SK-N-MC (cell line): Measurements from ENCODE around the gene CYP1A2.
A peak's percentile ranks its signal among the peaks of the same experiment; 100 is the strongest.

Source experiments
- DNase-seq: peaks from one replicate; pipeline ENCODE4 v3.0.0-alpha.2; 2011; ENCODE audit warnings: low read depth, low spot score
- H3K27ac ChIP-seq: fragments of 200-600 bp; sonication (generic); 2 replicates; pipeline ENCODE4 v1.5.1; 2016; ENCODE audit warnings: mixed run types
- H3K36me3 ChIP-seq: fragments of 200-600 bp; sonication (generic); 2 replicates; pipeline ENCODE4 v1.6.1; 2017; ENCODE audit warnings: antibody characterized with exemption, low read length, mixed read lengths; ENCODE audit not compliant: insufficient read depth
- H3K4me3 ChIP-seq: fragments of 200-600 bp; sonication (generic); 2 replicates; pipeline ENCODE4 v1.5.1; 2016
- H3K9ac ChIP-seq: fragments of 200-600 bp; sonication (generic); 2 replicates; pipeline ENCODE4 v1.8.0; 2017; ENCODE audit warnings: mixed run types, mixed read lengths; ENCODE audit not compliant: insufficient read length
- H3K9me3 ChIP-seq: fragments of 200-600 bp; sonication (generic); 2 replicates; pipeline ENCODE4 v1.6.1; 2017; ENCODE audit warnings: low read depth, mild to moderate bottlenecking, antibody characterized with exemption, low read length, moderate library complexity, mixed read lengths
- EZH2 ChIP-seq: fragments of 200-600 bp; sonication (generic); IDR thresholded peaks from one replicate; pipeline ENCODE4 v1.6.1; 2017; ENCODE audit warnings: antibody characterized with exemption
- FOXP2 ChIP-seq: optimal IDR thresholded peaks from 2 replicates; pipeline ENCODE3; 2011; ENCODE audit warnings: mild to moderate bottlenecking, moderate library complexity; ENCODE audit not compliant: insufficient read depth; ENCODE audit errors: extremely low read length, control extremely low read depth
- POLR2AphosphoS5 ChIP-seq: IDR thresholded peaks from 2 replicates; pipeline ENCODE4 v1.6.1; 2012; ENCODE audit warnings: mild to moderate bottlenecking, low read depth, low read length, borderline replicate concordance

The CYP1A2 gene

GRCh38 chr15:74752011-74752410 lies 3.4 kb downstream of the CYP1A2 start:
- no peak overlapping the region for H3K9ac ChIP-seq
- H3K36me3 ChIP-seq, result no peaks in the 10 kb centered on the region
- H3K9me3 ChIP-seq, result no peaks in the 10 kb centered on the region
- DNase-seq, result no peak
- H3K4me3 ChIP-seq, result no peak overlapping the region
- no peak overlapping the region for H3K27ac ChIP-seq
- TF ChIP-seq EZH2 (no peak), POLR2AphosphoS5 (no peak), FOXP2 (no peak)

GRCh38 chr15:74752531-74752930 lies 3.9 kb downstream of the CYP1A2 start:
- H3K9ac ChIP-seq, result no peak overlapping the region
- TF ChIP-seq POLR2AphosphoS5 (no peak), EZH2 (no peak), FOXP2 (no peak)
- DNase-seq, result no peak

DNA sequence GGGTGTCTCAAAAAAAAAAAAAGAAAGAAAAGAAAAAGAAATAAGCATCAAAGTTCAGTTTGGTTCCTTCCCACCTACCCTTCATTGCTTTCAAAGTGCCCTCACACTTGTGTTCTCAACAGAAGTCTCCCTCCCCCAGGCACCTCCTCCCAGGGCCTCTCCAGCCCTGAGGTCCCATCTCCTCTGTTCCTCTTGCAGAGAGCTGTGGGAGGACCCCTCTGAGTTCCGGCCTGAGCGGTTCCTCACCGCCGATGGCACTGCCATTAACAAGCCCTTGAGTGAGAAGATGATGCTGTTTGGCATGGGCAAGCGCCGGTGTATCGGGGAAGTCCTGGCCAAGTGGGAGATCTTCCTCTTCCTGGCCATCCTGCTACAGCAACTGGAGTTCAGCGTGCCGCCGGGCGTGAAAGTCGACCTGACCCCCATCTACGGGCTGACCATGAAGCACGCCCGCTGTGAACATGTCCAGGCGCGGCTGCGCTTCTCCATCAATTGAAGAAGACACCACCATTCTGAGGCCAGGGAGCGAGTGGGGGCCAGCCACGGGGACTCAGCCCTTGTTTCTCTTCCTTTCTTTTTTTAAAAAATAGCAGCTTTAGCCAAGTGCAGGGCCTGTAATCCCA lies 6.1 kb downstream of the CYP1A2 start:
- H3K9me3 ChIP-seq, result no peaks in the 10 kb centered on the region
- TF ChIP-seq EZH2, result no peak
- no peak for DNase-seq
- H3K27ac ChIP-seq, result no peak overlapping the region
- no peak overlapping the region for H3K4me3 ChIP-seq
- no peak overlapping the region for H3K9ac ChIP-seq
- no peaks in the 10 kb centered on the region for H3K36me3 ChIP-seq

More at GRCh38 chr15:74752531-74752930, 3.9 kb downstream of the CYP1A2 start:
- Histone ChIP-seq H3K9me3 (no peaks in the 10 kb centered on the region), H3K27ac (no peak overlapping the region), H3K4me3 (no peak overlapping the region), H3K36me3 (no peaks in the 10 kb centered on the region)

DNA sequence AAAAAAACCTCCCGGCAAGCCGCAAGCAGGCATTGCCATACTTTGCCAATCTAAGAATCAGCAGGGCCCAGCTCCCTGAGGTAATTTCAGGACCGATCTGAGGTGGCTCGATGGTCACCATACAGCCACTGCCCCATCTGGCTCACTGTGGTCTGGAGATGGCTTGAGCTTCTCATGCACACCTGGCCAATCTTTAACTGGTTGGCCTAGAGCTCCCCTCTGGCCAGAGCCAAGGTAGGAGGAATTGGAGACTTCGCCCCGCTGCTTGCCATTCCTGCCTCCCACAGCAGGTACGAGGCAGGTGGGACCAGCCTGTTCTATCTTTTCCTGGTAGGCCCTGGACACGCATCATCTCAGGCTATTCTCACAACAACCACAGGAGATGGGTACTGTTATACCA lies 10.1 kb downstream of the CYP1A2 start:
- no peak overlapping the region for H3K27ac ChIP-seq
- no peaks in the 10 kb centered on the region for H3K9me3 ChIP-seq
- no peaks in the 10 kb centered on the region for H3K36me3 ChIP-seq
- no peak overlapping the region for H3K4me3 ChIP-seq
- TF ChIP-seq FOXP2 (no peak), POLR2AphosphoS5 (no peak), EZH2 (no peak)
- H3K9ac ChIP-seq, result no peak overlapping the region
- no peak for DNase-seq

GRCh38 chr15:74762791-74763150 lies 14.1 kb downstream of the CYP1A2 start:
- no peak overlapping the region for H3K4me3 ChIP-seq
- H3K36me3 ChIP-seq, result no peaks in the 10 kb centered on the region
- no peak for DNase-seq
- no peak overlapping the region for H3K9ac ChIP-seq
- H3K9me3 ChIP-seq, result no peaks in the 10 kb centered on the region
- TF ChIP-seq FOXP2 (no peak), EZH2 (no peak), POLR2AphosphoS5 (no peak)
- H3K27ac ChIP-seq, result no peak overlapping the region

- DNase-seq, result no peak
- Histone ChIP-seq H3K9me3 (no peaks in the 10 kb centered on the region), H3K4me3 (no peak overlapping the region), H3K36me3 (no peaks in the 10 kb centered on the region), H3K27ac (no peak overlapping the region), H3K9ac (no peak overlapping the region)
- TF ChIP-seq FOXP2 (no peak), EZH2 (no peak), POLR2AphosphoS5 (no peak)
Measured at GRCh38 chr15:74763416-74763815, 14.8 kb downstream of the CYP1A2 start.

GRCh38 chr15:74767167-74768098 lies 18.8 kb downstream of the CYP1A2 start:
- no peaks in the 10 kb centered on the region for H3K9me3 ChIP-seq
- H3K9ac ChIP-seq, result no peak overlapping the region
- no peaks in the 10 kb centered on the region for H3K36me3 ChIP-seq
- no peak overlapping the region for H3K27ac ChIP-seq
- H3K4me3 ChIP-seq, result no peak overlapping the region
- DNase-seq, result no peak
- no peak for TF ChIP-seq EZH2
- no peak for TF ChIP-seq POLR2AphosphoS5
- no peak for TF ChIP-seq FOXP2

GRCh38 chr15:74768099-74768770 lies 19.6 kb downstream of the CYP1A2 start:
- no peak for DNase-seq
- Histone ChIP-seq H3K9ac (no peak overlapping the region), H3K27ac (no peak overlapping the region)

DNA sequence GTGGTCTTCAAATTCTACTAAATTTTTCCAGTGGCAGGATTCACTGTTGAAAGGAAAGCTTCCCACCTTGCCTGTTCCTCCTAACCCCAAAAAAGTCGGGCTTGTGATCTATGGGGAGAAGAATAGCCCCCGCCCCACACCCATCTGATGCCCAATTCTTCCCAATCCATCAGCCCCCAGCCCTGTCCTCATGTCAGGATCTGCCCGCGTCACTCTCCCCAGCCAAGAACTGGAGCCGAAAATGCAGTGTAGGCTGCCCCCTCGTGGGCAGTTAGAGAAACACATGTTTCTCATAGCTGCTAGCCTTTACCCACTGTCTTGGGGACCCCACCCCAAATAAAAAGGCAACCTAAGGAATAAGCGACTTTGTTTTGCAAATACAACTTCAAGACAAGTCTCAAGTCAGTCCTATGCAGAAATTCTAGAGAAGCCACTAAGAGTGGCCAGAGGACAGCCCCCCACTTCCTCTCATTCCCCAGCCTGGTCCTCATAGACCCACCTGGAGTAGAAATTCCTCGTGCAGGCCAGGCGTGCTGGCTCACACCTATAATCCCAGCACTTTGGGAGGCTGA lies 20.2 kb downstream of the CYP1A2 start:
- TF ChIP-seq FOXP2 (no peak), POLR2AphosphoS5 (no peak), EZH2 (no peak)
- H3K27ac ChIP-seq, result no peak overlapping the region
- H3K4me3 ChIP-seq, result peak overlapping the region; percentile 36
- no peaks in the 10 kb centered on the region for H3K9me3 ChIP-seq
- DNase-seq, result no peak
- no peaks in the 10 kb centered on the region for H3K36me3 ChIP-seq
- no peak overlapping the region for H3K9ac ChIP-seq

More at GRCh38 chr15:74768099-74768770, 19.6 kb downstream of the CYP1A2 start:
- TF ChIP-seq FOXP2 (no peak), POLR2AphosphoS5 (no peak), EZH2 (no peak)
- H3K9me3 ChIP-seq, result no peaks in the 10 kb centered on the region
- no peaks in the 10 kb centered on the region for H3K36me3 ChIP-seq
- H3K4me3 ChIP-seq, result peak overlapping the region; percentile 36
